SKM-1 (cell line): ENCODE results near the gene THEMIS2.
"Not testable (repeated sequence)": the region's sequence is repeated elsewhere in the genome, so short reads cannot be mapped to it uniquely, and the experiment has no call there.

Experiments
- DNase-seq: peaks from one replicate; lab custom pipeline; 2025; ENCODE audit not compliant: unreplicated experiment; lab: John Stamatoyannopoulos, UW

THEMIS2 gene

GRCh38 chr1:27872059-27872801 lies at the start of gene THEMIS2:
Gene THEMIS2 (plus strand): TSS chr1:27872544. CDS start chr1:27872572, 28 bp downstream.
- DNase-seq, result peak; percentile 36

- no peak for DNase-seq
Observed at GRCh38 chr1:27823784-27824183, 48.6 kb upstream of the THEMIS2 start.

- no peak for DNase-seq
Observed at GRCh38 chr1:27824411-27824810, 47.9 kb upstream of the THEMIS2 start.

- not testable (repeated sequence) for DNase-seq
Observed at GRCh38 chr1:27829339-27829960, 42.9 kb upstream of the THEMIS2 start.

- DNase-seq, result peak; percentile 86
Observed at GRCh38 chr1:27830621-27831440, 41.5 kb upstream of the THEMIS2 start, which contains the start of gene PPP1R8. Gene PPP1R8 (plus strand): TSS chr1:27830782. CDS start chr1:27830836, 54 bp downstream.

- no peak for DNase-seq
Observed at GRCh38 chr1:27831568-27832410, 40.6 kb upstream of the THEMIS2 start.

GRCh38 chr1:27832762-27833161 lies 39.6 kb upstream of the THEMIS2 start:
- DNase-seq, result no peak

- DNase-seq, result no peak
Observed at GRCh38 chr1:27833470-27833869, 38.9 kb upstream of the THEMIS2 start.

GRCh38 chr1:27835046-27835445 lies 37.3 kb upstream of the THEMIS2 start:
- DNase-seq, result no peak

GRCh38 chr1:27835501-27835900 lies 36.8 kb upstream of the THEMIS2 start:
- DNase-seq, result no peak

GRCh38 chr1:27849951-27850350 lies 22.4 kb upstream of the THEMIS2 start:
- no peak for DNase-seq

- no peak for DNase-seq
Observed at GRCh38 chr1:27855085-27855484, 17.3 kb upstream of the THEMIS2 start.

GRCh38 chr1:27856561-27857343 lies 15.6 kb upstream of the THEMIS2 start:
- DNase-seq, result no peak

- not testable (repeated sequence) for DNase-seq
Observed at GRCh38 chr1:27857552-27857951, 14.8 kb upstream of the THEMIS2 start.

GRCh38 chr1:27858072-27858948 lies 14.0 kb upstream of the THEMIS2 start:
- DNase-seq, result peak; percentile 54

- DNase-seq, result no peak
Observed at GRCh38 chr1:27858949-27859576, 13.3 kb upstream of the THEMIS2 start.

GRCh38 chr1:27861436-27861835 lies 10.9 kb upstream of the THEMIS2 start:
- no peak for DNase-seq

GRCh38 chr1:27862004-27862403 lies 10.3 kb upstream of the THEMIS2 start:
- no peak for DNase-seq
